Memory B cell (primary cell): Measurements from ENCODE around the gene CYYR1.

ENCODE experiments used
- ATAC-seq: fragments of 150-1000 bp; cut with Tn5 transposase; 2 replicates; pipeline ENCODE4 v1.10.0; 2021; ENCODE audit warnings: low read depth, mild to moderate bottlenecking, moderate library complexity
- DNase-seq, 2 donors: peaks; one replicate each; pipeline ENCODE4 v3.0.0; 2022; ENCODE audit warnings: low spot score in 2 of 2
- H3K27ac Mint-ChIP-seq: one replicate; pipeline ENCODE4 v1.8.0; 2022; ENCODE audit warnings: mild to moderate bottlenecking, moderate library complexity, mixed read lengths
- H3K27me3 Mint-ChIP-seq: one replicate; pipeline ENCODE4 v1.8.0; 2022; ENCODE audit warnings: mixed read lengths
- H3K36me3 Mint-ChIP-seq: one replicate; pipeline ENCODE4 v1.8.0; 2022; ENCODE audit warnings: mild to moderate bottlenecking, mixed read lengths
- H3K4me1 Mint-ChIP-seq: one replicate; pipeline ENCODE4 v1.8.0; 2022; ENCODE audit warnings: mixed read lengths
- H3K4me3 Mint-ChIP-seq: one replicate; pipeline ENCODE4 v1.8.0; 2022; ENCODE audit warnings: mild to moderate bottlenecking, moderate library complexity, mixed read lengths
- H3K9me3 Mint-ChIP-seq: one replicate; pipeline ENCODE4 v1.8.0; 2022; ENCODE audit warnings: mixed read lengths

Gene CYYR1

DNA sequence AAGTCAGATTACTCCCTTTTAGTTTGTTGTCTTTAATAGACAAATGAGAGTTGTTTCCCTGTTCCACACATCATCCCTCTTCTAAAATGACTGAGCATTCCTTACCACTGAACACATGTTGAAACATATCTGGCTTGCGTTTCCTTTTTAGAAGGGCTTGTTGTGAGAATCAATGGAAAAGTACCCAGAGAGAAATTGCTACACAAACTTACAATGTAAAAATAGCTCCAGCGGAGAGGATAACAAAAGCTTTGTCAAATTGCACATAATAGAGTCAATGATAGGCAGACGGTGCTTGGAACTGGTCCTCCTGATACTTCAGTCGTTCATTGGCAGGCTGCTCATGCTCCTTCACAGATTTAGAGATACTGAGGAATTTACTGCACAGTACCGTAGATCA is 123.9 kb downstream of the CYYR1 start:
- Mint-ChIP-seq H3K4me3 (no peak overlapping the region), H3K27ac (no peak overlapping the region), H3K27me3 (no peaks in the 10 kb centered on the region), H3K36me3 (no peaks in the 10 kb centered on the region), H3K4me1 (no peaks in the 10 kb centered on the region), H3K9me3 (no peaks in the 10 kb centered on the region)
- DNase-seq: no peak
- ATAC-seq: no peak

DNA sequence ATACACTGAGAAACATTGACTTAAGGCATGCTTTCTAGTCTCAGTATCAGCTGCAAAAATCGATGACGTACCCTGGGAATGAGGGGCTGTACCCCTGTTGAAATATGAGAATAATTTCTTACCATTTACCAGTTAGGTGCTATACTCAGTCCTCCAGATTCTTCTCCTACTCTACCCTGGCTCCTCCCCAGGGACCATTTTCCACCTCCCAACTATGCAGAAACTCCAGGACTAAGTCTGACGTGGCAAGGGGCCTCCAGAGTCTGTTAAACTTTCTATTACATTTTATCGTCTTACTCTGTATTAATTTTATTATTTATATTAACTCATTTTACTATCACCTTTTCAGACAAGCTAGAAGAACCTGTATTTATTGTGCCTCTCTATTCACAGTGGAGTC is 124.3 kb downstream of the CYYR1 start:
- no peaks in the 10 kb centered on the region for H3K9me3 Mint-ChIP-seq
- H3K27me3 Mint-ChIP-seq: no peaks in the 10 kb centered on the region
- no peaks in the 10 kb centered on the region for H3K36me3 Mint-ChIP-seq
- DNase-seq (no peak), ATAC-seq (no peak)
- no peak overlapping the region for H3K4me3 Mint-ChIP-seq
- H3K4me1 Mint-ChIP-seq: no peaks in the 10 kb centered on the region
- H3K27ac Mint-ChIP-seq: no peak overlapping the region

DNA sequence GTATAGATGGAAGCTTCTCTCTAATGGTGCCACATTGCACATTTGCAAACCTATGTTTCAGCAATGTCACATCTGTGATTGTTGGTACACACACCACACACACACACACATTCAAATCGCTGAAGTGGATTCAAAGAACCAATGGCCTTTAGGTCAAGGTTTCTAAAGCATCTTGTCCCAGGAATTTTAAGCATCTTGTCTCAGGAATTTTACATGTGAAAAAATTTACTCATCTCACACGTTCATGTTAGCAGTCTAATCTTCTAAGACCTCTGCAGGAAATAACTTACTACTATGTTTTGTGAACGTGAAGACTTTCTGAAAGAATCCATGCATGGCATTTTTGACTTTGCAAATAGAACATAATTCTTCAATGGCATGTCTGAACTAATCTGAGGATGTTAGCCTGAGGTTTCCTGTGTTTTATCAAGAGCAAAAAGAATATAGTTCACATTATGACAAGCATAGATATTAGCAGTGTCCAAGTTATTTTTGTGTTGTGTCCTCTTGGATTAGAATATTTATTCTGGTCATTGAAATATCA is 125.1 kb downstream of the CYYR1 start:
- no peak overlapping the region for H3K27ac Mint-ChIP-seq
- H3K36me3 Mint-ChIP-seq: no peaks in the 10 kb centered on the region
- ATAC-seq: no peak
- no peaks in the 10 kb centered on the region for H3K4me1 Mint-ChIP-seq
- H3K27me3 Mint-ChIP-seq: no peaks in the 10 kb centered on the region
- no peaks in the 10 kb centered on the region for H3K9me3 Mint-ChIP-seq
- DNase-seq: no peak
- no peak overlapping the region for H3K4me3 Mint-ChIP-seq

- no peak for DNase-seq
- Mint-ChIP-seq H3K9me3 (no peaks in the 10 kb centered on the region), H3K4me1 (no peaks in the 10 kb centered on the region), H3K27me3 (no peaks in the 10 kb centered on the region), H3K4me3 (no peak overlapping the region), H3K36me3 (no peaks in the 10 kb centered on the region), H3K27ac (no peak overlapping the region)
- ATAC-seq: no peak
Observed at GRCh38 chr21:26445440-26445839, 127.6 kb downstream of the CYYR1 start.

DNA sequence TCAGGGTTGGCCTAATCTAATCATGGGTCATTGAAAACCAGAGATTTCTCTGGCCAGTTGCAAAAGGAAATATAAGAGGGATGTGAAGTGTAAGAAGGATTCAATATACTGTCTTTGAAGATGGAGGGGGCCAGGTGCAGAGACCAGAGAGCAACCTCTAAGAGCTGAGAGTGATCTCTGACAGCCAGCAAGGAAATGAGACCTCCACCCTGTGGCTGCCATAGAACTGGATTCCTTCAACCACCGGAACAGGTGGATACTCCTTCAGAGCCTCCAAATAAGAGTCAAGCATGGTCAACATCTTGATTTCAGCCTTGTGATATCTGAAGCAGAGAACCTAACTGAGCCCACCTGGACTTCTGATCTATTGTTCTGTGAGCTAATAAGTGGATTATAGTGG is 128.4 kb downstream of the CYYR1 start:
- H3K4me3 Mint-ChIP-seq: no peak overlapping the region

DNA sequence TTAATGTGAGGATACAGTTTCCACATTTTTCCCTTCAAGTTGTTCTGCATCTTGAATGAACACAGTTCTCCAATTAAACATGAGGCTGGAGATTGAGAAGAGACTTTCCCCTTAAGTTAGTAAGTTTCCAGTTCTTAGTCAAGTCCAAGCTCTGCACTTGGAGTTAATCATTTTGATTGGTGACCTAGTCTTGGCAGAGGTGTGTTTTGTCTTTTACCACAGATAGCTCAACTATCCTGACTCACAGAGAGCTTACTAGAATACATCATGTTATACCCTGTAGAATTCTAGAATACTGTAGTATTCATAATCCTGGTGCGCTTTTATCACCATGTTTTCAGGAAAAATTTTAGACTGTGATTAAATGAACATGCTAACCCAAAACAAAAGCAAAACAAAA is 129.2 kb downstream of the CYYR1 start:
- Mint-ChIP-seq H3K9me3 (no peaks in the 10 kb centered on the region), H3K4me3 (no peak overlapping the region), H3K36me3 (no peaks in the 10 kb centered on the region), H3K27me3 (no peaks in the 10 kb centered on the region), H3K4me1 (no peaks in the 10 kb centered on the region), H3K27ac (no peak overlapping the region)
- no peak for DNase-seq
- no peak for ATAC-seq

More for the DNA sequence above, 128.4 kb downstream of the CYYR1 start:
- no peaks in the 10 kb centered on the region for H3K9me3 Mint-ChIP-seq
- no peak for ATAC-seq
- H3K27ac Mint-ChIP-seq: no peak overlapping the region
- DNase-seq: no peak
- H3K4me1 Mint-ChIP-seq: no peaks in the 10 kb centered on the region
- no peaks in the 10 kb centered on the region for H3K27me3 Mint-ChIP-seq
- no peaks in the 10 kb centered on the region for H3K36me3 Mint-ChIP-seq

DNA sequence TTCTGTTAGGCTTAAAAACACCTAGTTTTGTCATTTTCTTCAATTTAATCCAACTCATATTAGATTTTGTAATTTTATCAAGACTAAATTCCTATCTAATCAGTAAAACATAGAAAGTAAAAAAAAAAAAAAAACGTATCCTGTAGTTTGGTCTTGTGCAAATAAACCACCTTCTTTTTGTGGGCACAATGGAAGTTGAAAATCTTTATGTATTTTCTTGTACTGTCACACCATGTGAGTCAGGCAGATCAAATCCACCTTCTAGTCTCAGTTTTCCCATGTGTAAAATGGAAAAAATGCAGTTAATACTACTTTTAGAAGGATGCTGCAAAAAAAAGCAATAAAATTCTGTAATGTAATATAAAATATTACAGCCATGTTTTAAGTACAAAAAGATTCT is 129.8 kb downstream of the CYYR1 start:
- Mint-ChIP-seq H3K36me3 (no peaks in the 10 kb centered on the region), H3K27me3 (peaks cover 2% of the 10 kb centered on the region), H3K9me3 (no peaks in the 10 kb centered on the region), H3K4me1 (no peaks in the 10 kb centered on the region), H3K4me3 (no peak overlapping the region), H3K27ac (no peak overlapping the region)
- no peak for ATAC-seq
- DNase-seq: no peak

GRCh38 chr21:26441149-26441548 is 131.9 kb downstream of the CYYR1 start:
- no peak overlapping the region for H3K27ac Mint-ChIP-seq
- no peak overlapping the region for H3K4me3 Mint-ChIP-seq
- H3K27me3 Mint-ChIP-seq: peaks cover 2% of the 10 kb centered on the region
- H3K36me3 Mint-ChIP-seq: no peaks in the 10 kb centered on the region
- no peaks in the 10 kb centered on the region for H3K9me3 Mint-ChIP-seq
- ATAC-seq: no peak
- no peaks in the 10 kb centered on the region for H3K4me1 Mint-ChIP-seq
- no peak for DNase-seq

DNA sequence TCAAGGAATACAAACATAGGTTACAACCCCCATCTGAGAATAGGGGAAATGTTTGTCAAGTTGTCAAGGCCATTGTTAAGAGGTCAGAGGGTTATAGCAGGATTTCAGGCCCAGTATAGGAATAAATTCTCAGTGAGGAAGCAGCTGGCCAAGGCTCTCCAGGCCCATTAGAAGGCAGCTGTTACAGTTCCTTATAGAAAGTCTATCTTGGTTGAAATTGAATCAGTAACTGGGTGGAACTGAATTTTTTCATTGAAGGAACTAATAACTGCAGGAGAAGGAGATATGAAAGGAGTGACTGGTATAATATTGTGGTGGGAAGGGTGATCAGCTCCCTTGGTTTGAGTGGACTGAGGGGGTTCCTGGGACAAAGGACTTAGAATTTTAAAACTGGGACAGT is 134.1 kb downstream of the CYYR1 start:
- DNase-seq: no peak
- no peak overlapping the region for H3K27ac Mint-ChIP-seq
- no peak overlapping the region for H3K4me3 Mint-ChIP-seq
- no peaks in the 10 kb centered on the region for H3K9me3 Mint-ChIP-seq
- H3K4me1 Mint-ChIP-seq: no peaks in the 10 kb centered on the region
- H3K36me3 Mint-ChIP-seq: no peaks in the 10 kb centered on the region
- peaks cover 2% of the 10 kb centered on the region for H3K27me3 Mint-ChIP-seq
- no peak for ATAC-seq

DNA sequence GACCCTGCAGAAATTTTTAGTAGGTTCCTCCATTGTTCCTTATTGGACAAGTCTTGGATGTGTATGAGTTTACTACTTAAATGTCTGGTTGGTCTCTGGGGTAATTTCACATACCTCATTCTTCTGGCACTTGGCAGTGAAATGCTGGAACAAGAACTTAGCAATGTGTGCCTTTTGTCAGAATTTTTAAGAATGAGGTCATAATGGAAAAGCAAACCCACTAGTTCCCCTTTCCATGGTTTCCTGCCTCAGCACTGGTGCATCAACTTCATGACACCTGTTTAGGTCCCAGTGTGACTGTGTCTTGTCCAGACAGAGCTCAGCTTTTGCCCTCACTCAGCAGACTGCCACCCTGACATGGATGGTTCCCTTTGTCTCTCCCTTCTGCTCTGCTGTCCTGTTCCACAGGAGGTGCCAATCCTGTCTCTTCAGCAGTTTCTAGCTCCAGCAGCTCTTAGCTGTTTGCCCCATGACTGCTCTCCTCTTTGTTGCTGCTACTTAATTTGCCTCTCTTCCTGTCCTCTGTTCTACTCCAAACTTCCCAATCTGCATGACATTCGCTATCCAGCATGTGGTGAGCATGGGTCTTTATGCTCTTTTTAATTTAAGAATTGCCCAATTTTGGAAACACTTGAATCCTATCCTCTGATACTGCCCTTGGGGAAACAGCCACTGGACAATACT is 135.6 kb downstream of the CYYR1 start:
- no peaks in the 10 kb centered on the region for H3K4me1 Mint-ChIP-seq
- no peaks in the 10 kb centered on the region for H3K36me3 Mint-ChIP-seq
- no peak overlapping the region for H3K27ac Mint-ChIP-seq
- H3K27me3 Mint-ChIP-seq: peaks cover 2% of the 10 kb centered on the region
- DNase-seq (no peak), ATAC-seq (no peak)
- H3K4me3 Mint-ChIP-seq: no peak overlapping the region
- H3K9me3 Mint-ChIP-seq: no peaks in the 10 kb centered on the region

DNA sequence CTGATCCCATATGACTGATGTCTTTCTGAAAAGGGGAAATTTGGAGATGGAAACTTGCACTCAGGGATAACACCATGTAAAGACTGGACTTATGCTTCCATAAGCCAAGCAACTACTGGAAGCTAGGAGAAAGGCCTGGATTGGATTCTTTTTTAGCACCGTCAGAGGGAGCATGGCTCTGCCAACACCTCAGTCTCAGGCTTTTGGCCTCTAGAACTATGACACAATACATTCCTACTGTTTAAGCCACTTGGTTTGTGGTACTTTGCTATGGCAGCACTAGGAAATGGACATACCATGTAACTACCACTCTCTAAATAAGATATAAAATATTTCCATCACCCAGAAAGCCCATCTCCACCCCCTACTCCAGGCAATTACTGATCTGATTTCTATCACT is 139.7 kb downstream of the CYYR1 start:
- Mint-ChIP-seq H3K27me3 (peaks cover under 1% of the 10 kb centered on the region), H3K27ac (no peak overlapping the region), H3K4me1 (no peaks in the 10 kb centered on the region), H3K36me3 (no peaks in the 10 kb centered on the region), H3K4me3 (no peak overlapping the region), H3K9me3 (peaks cover 1% of the 10 kb centered on the region)
- DNase-seq (no peak), ATAC-seq (no peak)

- Mint-ChIP-seq H3K27ac (no peak overlapping the region), H3K27me3 (peaks cover 2% of the 10 kb centered on the region), H3K36me3 (no peaks in the 10 kb centered on the region), H3K9me3 (peaks cover 1% of the 10 kb centered on the region), H3K4me1 (no peaks in the 10 kb centered on the region), H3K4me3 (no peak overlapping the region)
- DNase-seq (no peak), ATAC-seq (no peak)
Observed at GRCh38 chr21:26432410-26432809, 140.7 kb downstream of the CYYR1 start.

- Mint-ChIP-seq H3K27ac (no peak overlapping the region), H3K36me3 (no peaks in the 10 kb centered on the region), H3K4me3 (no peak overlapping the region), H3K27me3 (peaks cover 2% of the 10 kb centered on the region), H3K4me1 (no peaks in the 10 kb centered on the region), H3K9me3 (no peaks in the 10 kb centered on the region)
- DNase-seq: no peak
- ATAC-seq: no peak
Observed at GRCh38 chr21:26425576-26425975, 147.5 kb downstream of the CYYR1 start.

- DNase-seq: no peak
- H3K27me3 Mint-ChIP-seq: peaks cover 2% of the 10 kb centered on the region
- no peaks in the 10 kb centered on the region for H3K9me3 Mint-ChIP-seq
- no peak overlapping the region for H3K4me3 Mint-ChIP-seq
- ATAC-seq: no peak
- H3K4me1 Mint-ChIP-seq: no peaks in the 10 kb centered on the region
- no peak overlapping the region for H3K27ac Mint-ChIP-seq
- no peaks in the 10 kb centered on the region for H3K36me3 Mint-ChIP-seq
Observed at GRCh38 chr21:26423511-26423910, 149.6 kb downstream of the CYYR1 start.

DNA sequence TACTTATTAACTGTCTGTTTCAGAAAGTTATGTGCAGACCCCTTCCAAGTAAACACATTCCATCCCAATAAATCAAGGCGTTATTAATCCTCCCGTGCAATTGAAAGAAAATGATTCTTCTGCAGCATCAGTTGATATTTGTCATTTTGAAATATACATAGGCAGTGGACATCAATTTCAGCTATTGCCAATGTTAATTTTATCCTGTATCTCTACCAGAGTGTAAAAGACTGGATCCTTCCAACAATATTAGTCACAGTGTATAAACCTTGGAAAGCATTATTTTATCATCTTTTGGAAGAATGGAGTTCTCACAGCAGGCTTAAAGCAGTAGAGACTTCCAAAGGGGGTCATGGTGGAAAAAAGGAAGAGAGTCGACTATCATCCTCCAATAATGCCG is 150.4 kb downstream of the CYYR1 start:
- no peaks in the 10 kb centered on the region for H3K9me3 Mint-ChIP-seq
- DNase-seq (no peak), ATAC-seq (no peak)
- H3K4me1 Mint-ChIP-seq: no peaks in the 10 kb centered on the region
- H3K27ac Mint-ChIP-seq: no peak overlapping the region
- no peaks in the 10 kb centered on the region for H3K27me3 Mint-ChIP-seq
- H3K4me3 Mint-ChIP-seq: no peak overlapping the region
- H3K36me3 Mint-ChIP-seq: no peaks in the 10 kb centered on the region
